SK-N-SH treated with all-trans-retinoic acid at 6 μM for 48 hours (cell line): Measurements from ENCODE around the gene KCNIP4.
"Not testable (repeated sequence)": the region's sequence is repeated elsewhere in the genome, so short reads cannot be mapped to it uniquely, and the experiment has no call there.

Experiments
- ATAC-seq: fragments of 200-7000 bp; cut with Tn5 transposase; 3 replicates; pipeline ENCODE4 v1.9.1; 2020; ENCODE audit warnings: mild to moderate bottlenecking, moderate library complexity
- BACH2 ChIP-seq: fragments of 250-450 bp; sonication (Bioruptor Pico); IDR thresholded peaks from 2 replicates; pipeline ENCODE4 v1.9.0; 2021; ENCODE audit warnings: mild to moderate bottlenecking, borderline replicate concordance
- CSDC2 ChIP-seq: fragments of 250-450 bp; sonication (Bioruptor Pico); IDR thresholded peaks from 2 replicates; pipeline ENCODE4 v1.5.0; 2020; ENCODE audit warnings: mild to moderate bottlenecking, moderate library complexity
- CSRNP3 ChIP-seq: fragments of 250-450 bp; sonication (Bioruptor Pico); IDR thresholded peaks from 2 replicates; pipeline ENCODE4 v1.5.1; 2021; ENCODE audit warnings: mild to moderate bottlenecking, moderate library complexity
- ESRRG ChIP-seq: fragments of 250-450 bp; sonication (Bioruptor Pico); IDR thresholded peaks from 2 replicates; pipeline ENCODE4 v1.6.1; 2021; ENCODE audit warnings: mild to moderate bottlenecking
- GLIS3 ChIP-seq: fragments of 250-450 bp; sonication (Bioruptor Pico); IDR thresholded peaks from 2 replicates; pipeline ENCODE4 v1.5.0; 2020; ENCODE audit warnings: mild to moderate bottlenecking, moderate library complexity
- ISL1 ChIP-seq: fragments of 250-450 bp; sonication (Bioruptor Pico); IDR thresholded peaks from 2 replicates; pipeline ENCODE4 v2.1.2; 2022; ENCODE audit warnings: mild to moderate bottlenecking, moderate library complexity
- OSR1 ChIP-seq: fragments of 250-450 bp; sonication (Bioruptor Pico); IDR thresholded peaks from 2 replicates; pipeline ENCODE4 v1.8.0; 2022; ENCODE audit warnings: moderate library complexity, mild to moderate bottlenecking, inconsistent platforms
- PATZ1 ChIP-seq: fragments of 250-450 bp; sonication (Bioruptor Pico); IDR thresholded peaks from 2 replicates; pipeline ENCODE4 v1.8.0; 2020; ENCODE audit warnings: mild to moderate bottlenecking, moderate library complexity, borderline replicate concordance
- POU6F1 ChIP-seq: fragments of 250-450 bp; sonication (Bioruptor Pico); IDR thresholded peaks from 2 replicates; pipeline ENCODE4 v1.8.0; 2021; ENCODE audit warnings: low read depth, mild to moderate bottlenecking, moderate library complexity, borderline replicate concordance
- PPARA ChIP-seq: fragments of 250-450 bp; sonication (Bioruptor Pico); IDR thresholded peaks from 2 replicates; pipeline ENCODE4 v1.5.0; 2020; ENCODE audit warnings: mild to moderate bottlenecking, borderline replicate concordance
- RARB ChIP-seq: fragments of 250-450 bp; sonication (Bioruptor Pico); IDR thresholded peaks from 2 replicates; pipeline ENCODE4 v1.8.0; 2021; ENCODE audit warnings: mild to moderate bottlenecking, moderate library complexity
- SNAI2 ChIP-seq: fragments of 250-450 bp; sonication (Bioruptor Pico); IDR thresholded peaks from 2 replicates; pipeline ENCODE4 v1.5.0; 2020; ENCODE audit warnings: mild to moderate bottlenecking, moderate library complexity
- TCF4 ChIP-seq: fragments of 250-450 bp; sonication (Bioruptor Pico); IDR thresholded peaks from 2 replicates; pipeline ENCODE4 v1.8.0; 2021; ENCODE audit warnings: mild to moderate bottlenecking, moderate library complexity, borderline replicate concordance
- TOX ChIP-seq: fragments of 250-450 bp; sonication (Bioruptor Pico); IDR thresholded peaks from 2 replicates; pipeline ENCODE4 v1.8.0; 2021; ENCODE audit warnings: mild to moderate bottlenecking, moderate library complexity, borderline replicate concordance
- TSHZ2 ChIP-seq: fragments of 250-450 bp; sonication (Bioruptor Pico); IDR thresholded peaks from 2 replicates; pipeline ENCODE4 v1.5.0; 2020; ENCODE audit warnings: mild to moderate bottlenecking, moderate library complexity
- ZC3H10 ChIP-seq: fragments of 250-450 bp; sonication (Bioruptor Pico); IDR thresholded peaks from 2 replicates; pipeline ENCODE4 v1.5.1; 2021; ENCODE audit warnings: mild to moderate bottlenecking, moderate library complexity
- ZFP3 ChIP-seq: fragments of 250-450 bp; sonication (Bioruptor Pico); IDR thresholded peaks from 2 replicates; pipeline ENCODE4 v1.5.0; 2020; ENCODE audit warnings: mild to moderate bottlenecking, moderate library complexity
- ZNF565 ChIP-seq: fragments of 450-650 bp; formaldehyde crosslinking; conservative IDR thresholded peaks from 2 replicates; pipeline ENCODE4 v1.5.0; 2020; ENCODE audit warnings: low read depth, mild to moderate bottlenecking, moderate library complexity
- ZNF70 ChIP-seq: fragments of 450-650 bp; formaldehyde crosslinking; IDR thresholded peaks from 2 replicates; pipeline ENCODE4 v1.5.0; 2020; ENCODE audit warnings: mild to moderate bottlenecking, moderate library complexity
- ZNF8 ChIP-seq: fragments of 450-650 bp; formaldehyde crosslinking; IDR thresholded peaks from 2 replicates; pipeline ENCODE4 v1.5.0; 2020; ENCODE audit warnings: mild to moderate bottlenecking, moderate library complexity

Gene KCNIP4

GRCh38 chr4:20754036-20754435, 1194.5 kb downstream of the KCNIP4 start:
- TF ChIP-seq ZNF565 (CRISPR knock-in tag) (no peak), ESRRG (no peak), PPARA (CRISPR knock-in tag) (no peak), OSR1 (CRISPR knock-in tag) (no peak), ISL1 (CRISPR knock-in tag) (no peak), TCF4 (no peak), TOX (CRISPR knock-in tag) (no peak), RARB (CRISPR knock-in tag) (no peak), ZNF70 (CRISPR knock-in tag) (no peak), POU6F1 (CRISPR knock-in tag) (no peak), BACH2 (CRISPR knock-in tag) (no peak), ZFP3 (no peak), CSRNP3 (CRISPR knock-in tag) (no peak)
- no peak for ATAC-seq

GRCh38 chr4:20752641-20753040, 1195.9 kb downstream of the KCNIP4 start:
- TF ChIP-seq CSDC2 (no peak), ISL1 (CRISPR knock-in tag) (no peak), BACH2 (CRISPR knock-in tag) (no peak), SNAI2 (CRISPR knock-in tag) (no peak), TSHZ2 (no peak), TCF4 (no peak), ZNF565 (CRISPR knock-in tag) (no peak), OSR1 (CRISPR knock-in tag) (no peak), RARB (CRISPR knock-in tag) (no peak), ZFP3 (no peak), PPARA (CRISPR knock-in tag) (no peak), ESRRG (no peak), ZNF70 (CRISPR knock-in tag) (no peak), POU6F1 (CRISPR knock-in tag) (no peak), TOX (CRISPR knock-in tag) (no peak)
- ATAC-seq = no peak

- ATAC-seq = not testable (repeated sequence)
These were observed 1202.6 kb downstream of the KCNIP4 start for GRCh38 chr4:20746000-20746399.

GRCh38 chr4:20735931-20736330, 1212.6 kb downstream of the KCNIP4 start:
- no peak for ATAC-seq
- TF ChIP-seq GLIS3 (CRISPR knock-in tag) (no peak), ZC3H10 (CRISPR knock-in tag) (no peak)

GRCh38 chr4:20724915-20725314, 1223.7 kb downstream of the KCNIP4 start:
- no peak for ATAC-seq
- TF ChIP-seq TSHZ2 = no peak
- no peak for TF ChIP-seq OSR1 (CRISPR knock-in tag)
- TF ChIP-seq ZNF70 (CRISPR knock-in tag) = no peak
- TF ChIP-seq TOX (CRISPR knock-in tag) = no peak
- TF ChIP-seq SNAI2 (CRISPR knock-in tag) = no peak
- no peak for TF ChIP-seq POU6F1 (CRISPR knock-in tag)
- TF ChIP-seq BACH2 (CRISPR knock-in tag) = no peak
- TF ChIP-seq PATZ1 (CRISPR knock-in tag) = no peak
- TF ChIP-seq ZNF8 (CRISPR knock-in tag) = no peak
